Neural crest cell (in vitro differentiated cells): ENCODE measurements around the gene OST4. TPM values are rescaled to one million over a fixed set of nuclear protein-coding genes. Genes with fewer than 3 reads are reported as not detected.

Experiments
- DNase-seq: peaks from one replicate; pipeline ENCODE4 v3.0.0; 2021; ENCODE audit warnings: low read depth, mixed read lengths, low spot score
- H3K27ac Mint-ChIP-seq: one replicate; pipeline ENCODE4 v1.8.0; 2021; ENCODE audit warnings: mild to moderate bottlenecking, mixed read lengths; ENCODE audit not compliant: unreplicated experiment
- H3K27me3 Mint-ChIP-seq: 2 replicates; pipeline ENCODE4 v1.8.0; 2021; ENCODE audit warnings: low read depth, mild to moderate bottlenecking, mixed read lengths
- H3K36me3 Mint-ChIP-seq: 2 replicates; pipeline ENCODE4 v1.8.0; 2021; ENCODE audit warnings: low read depth, mild to moderate bottlenecking, mixed read lengths
- H3K4me1 Mint-ChIP-seq: 2 replicates; pipeline ENCODE4 v1.8.0; 2021; ENCODE audit warnings: mixed read lengths
- H3K4me3 Mint-ChIP-seq: one replicate; pipeline ENCODE4 v1.8.0; 2021; ENCODE audit warnings: mild to moderate bottlenecking, mixed read lengths
- H3K9me3 Mint-ChIP-seq: 2 replicates; pipeline ENCODE4 v1.8.0; 2021; ENCODE audit warnings: mixed read lengths
- CTCF ChIP-seq: fragments of 200-600 bp; sonication (generic); conservative IDR thresholded peaks from 2 replicates; pipeline ENCODE4 v1.5.0; 2021; ENCODE audit warnings: antibody characterized with exemption, mild to moderate bottlenecking
- total RNA-seq: library from RNA; stranded (reverse); gene quantifications from 2 replicates; pipeline ENCODE4 v1.2.1, GENCODE V29; 2021

Gene OST4
- total RNA-seq, 1 donor from 2014 or later, result 232 TPM

GRCh38 chr2:27099334-27099955 is 28.0 kb upstream of the OST4 start:
- H3K27ac Mint-ChIP-seq, result no peak overlapping the region
- no peak overlapping the region for H3K4me3 Mint-ChIP-seq
- peaks cover 11% of the 10 kb centered on the region for H3K4me1 Mint-ChIP-seq
- no peaks in the 10 kb centered on the region for H3K27me3 Mint-ChIP-seq
- TF ChIP-seq CTCF, result no peak
- no peak for DNase-seq
- H3K9me3 Mint-ChIP-seq, result no peaks in the 10 kb centered on the region
- H3K36me3 Mint-ChIP-seq, result no peaks in the 10 kb centered on the region

GRCh38 chr2:27097341-27097740 is 25.9 kb upstream of the OST4 start:
- no peak for DNase-seq
- Mint-ChIP-seq H3K27ac (no peak overlapping the region), H3K9me3 (no peaks in the 10 kb centered on the region)

GRCh38 chr2:27096748-27097297 is 25.4 kb upstream of the OST4 start:
- H3K27ac Mint-ChIP-seq, result no peak overlapping the region
- H3K4me3 Mint-ChIP-seq, result no peak overlapping the region

More at GRCh38 chr2:27097341-27097740, 25.9 kb upstream of the OST4 start:
- TF ChIP-seq CTCF, result no peak
- Mint-ChIP-seq H3K36me3 (no peaks in the 10 kb centered on the region), H3K27me3 (no peaks in the 10 kb centered on the region), H3K4me1 (peaks cover 11% of the 10 kb centered on the region), H3K4me3 (no peak overlapping the region)

GRCh38 chr2:27095745-27096651 is 24.5 kb upstream of the OST4 start:
- no peak for TF ChIP-seq CTCF
- Mint-ChIP-seq H3K27ac (peak overlapping the region; percentile 83), H3K27me3 (no peaks in the 10 kb centered on the region), H3K36me3 (no peaks in the 10 kb centered on the region), H3K4me1 (peaks cover 11% of the 10 kb centered on the region), H3K9me3 (no peaks in the 10 kb centered on the region), H3K4me3 (peak overlapping the region; percentile 80)
- peak; percentile 59 for DNase-seq

More at GRCh38 chr2:27096748-27097297, 25.4 kb upstream of the OST4 start:
- TF ChIP-seq CTCF, result no peak
- Mint-ChIP-seq H3K4me1 (peaks cover 11% of the 10 kb centered on the region), H3K9me3 (no peaks in the 10 kb centered on the region), H3K27me3 (no peaks in the 10 kb centered on the region), H3K36me3 (no peaks in the 10 kb centered on the region)
- no peak for DNase-seq

- Mint-ChIP-seq H3K36me3 (no peaks in the 10 kb centered on the region), H3K27me3 (no peaks in the 10 kb centered on the region), H3K4me3 (no peak overlapping the region), H3K4me1 (peaks cover 11% of the 10 kb centered on the region), H3K9me3 (no peaks in the 10 kb centered on the region), H3K27ac (no peak overlapping the region)
- no peak for DNase-seq
- no peak for TF ChIP-seq CTCF
Observed at GRCh38 chr2:27095427-27095744, 23.9 kb upstream of the OST4 start.
